GM19438 (cell line): ENCODE measurements around the gene ACSF3.

Experiments used
- ATAC-seq: cut with Tn5 transposase; IDR thresholded peaks from one replicate; pipeline ENCODE4 v1.9.1; 2021; ENCODE audit warnings: low read depth; ENCODE audit not compliant: unreplicated experiment

ACSF3 gene

GRCh38 chr16:89140981-89141883, 47.6 kb downstream of the ACSF3 start:
- ATAC-seq, result no peak

- ATAC-seq, result no peak
Measured at GRCh38 chr16:89141884-89142267, 48.2 kb downstream of the ACSF3 start.

GRCh38 chr16:89142474-89143195, 49.0 kb downstream of the ACSF3 start:
- ATAC-seq, result no peak

- no peak for ATAC-seq
Measured at GRCh38 chr16:89143201-89143741, 49.6 kb downstream of the ACSF3 start.

- no peak for ATAC-seq
Measured at GRCh38 chr16:89143911-89144675, 50.4 kb downstream of the ACSF3 start.

GRCh38 chr16:89144681-89145080, 51.0 kb downstream of the ACSF3 start:
- no peak for ATAC-seq

GRCh38 chr16:89145406-89146161, 51.9 kb downstream of the ACSF3 start:
- ATAC-seq, result no peak

GRCh38 chr16:89146211-89147005, 52.8 kb downstream of the ACSF3 start:
- ATAC-seq, result no peak

- ATAC-seq, result no peak
Measured at GRCh38 chr16:89147085-89147817, 53.6 kb downstream of the ACSF3 start.

GRCh38 chr16:89149386-89149785, 55.7 kb downstream of the ACSF3 start:
- no peak for ATAC-seq

- no peak for ATAC-seq
Measured at GRCh38 chr16:89150090-89150835, 56.6 kb downstream of the ACSF3 start.

- ATAC-seq, result no peak
Measured at GRCh38 chr16:89150981-89151380, 57.3 kb downstream of the ACSF3 start.

- no peak for ATAC-seq
Measured at GRCh38 chr16:89152831-89153700, 59.4 kb downstream of the ACSF3 start.

- no peak for ATAC-seq
Measured at GRCh38 chr16:89153848-89154271, 60.2 kb downstream of the ACSF3 start.

GRCh38 chr16:89154390-89155183, 60.9 kb downstream of the ACSF3 start:
- ATAC-seq, result no peak

- ATAC-seq, result no peak
Measured at GRCh38 chr16:89155184-89155679, 61.6 kb downstream of the ACSF3 start.
